Measurements from ENCODE around the gene TBPL1. TPM values are rescaled to one million over a fixed set of nuclear protein-coding genes. Genes with fewer than 3 reads are reported as not detected.

Gene TBPL1
- total and polyA plus RNA-seq, 9 of the 15 experiments (the other 6 are each of a cell fraction or from before 2014, with no cell fraction given) = 78.1 to 152 (median 107) TPM

- TF ChIP-seq, protein P1, sequence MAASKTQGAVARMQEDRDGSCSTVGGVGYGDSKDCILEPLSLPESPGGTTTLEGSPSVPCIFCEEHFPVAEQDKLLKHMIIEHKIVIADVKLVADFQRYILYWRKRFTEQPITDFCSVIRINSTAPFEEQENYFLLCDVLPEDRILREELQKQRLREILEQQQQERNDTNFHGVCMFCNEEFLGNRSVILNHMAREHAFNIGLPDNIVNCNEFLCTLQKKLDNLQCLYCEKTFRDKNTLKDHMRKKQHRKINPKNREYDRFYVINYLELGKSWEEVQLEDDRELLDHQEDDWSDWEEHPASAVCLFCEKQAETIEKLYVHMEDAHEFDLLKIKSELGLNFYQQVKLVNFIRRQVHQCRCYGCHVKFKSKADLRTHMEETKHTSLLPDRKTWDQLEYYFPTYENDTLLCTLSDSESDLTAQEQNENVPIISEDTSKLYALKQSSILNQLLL (CRISPR knock-in tag; IDR thresholded peaks at IDR 0.05; ENCODE audit: borderline replicate concordance) = no peak
- TF ChIP-seq, protein P2, sequence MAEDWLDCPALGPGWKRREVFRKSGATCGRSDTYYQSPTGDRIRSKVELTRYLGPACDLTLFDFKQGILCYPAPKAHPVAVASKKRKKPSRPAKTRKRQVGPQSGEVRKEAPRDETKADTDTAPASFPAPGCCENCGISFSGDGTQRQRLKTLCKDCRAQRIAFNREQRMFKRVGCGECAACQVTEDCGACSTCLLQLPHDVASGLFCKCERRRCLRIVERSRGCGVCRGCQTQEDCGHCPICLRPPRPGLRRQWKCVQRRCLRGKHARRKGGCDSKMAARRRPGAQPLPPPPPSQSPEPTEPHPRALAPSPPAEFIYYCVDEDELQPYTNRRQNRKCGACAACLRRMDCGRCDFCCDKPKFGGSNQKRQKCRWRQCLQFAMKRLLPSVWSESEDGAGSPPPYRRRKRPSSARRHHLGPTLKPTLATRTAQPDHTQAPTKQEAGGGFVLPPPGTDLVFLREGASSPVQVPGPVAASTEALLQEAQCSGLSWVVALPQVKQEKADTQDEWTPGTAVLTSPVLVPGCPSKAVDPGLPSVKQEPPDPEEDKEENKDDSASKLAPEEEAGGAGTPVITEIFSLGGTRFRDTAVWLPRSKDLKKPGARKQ (CRISPR knock-in tag; IDR thresholded peaks at IDR 0.05) = 0 out of 2 replicates have a peak, but pooled peaks have one; percentile 25
- TF ChIP-seq POLR2G (IDR thresholded peaks at IDR 0.05; ENCODE audit: low read depth, low read length) = no peak
- TF ChIP-seq ZNF212 (CRISPR knock-in tag; IDR thresholded peaks at IDR 0.05) = no peak
- TF ChIP-seq ZNF174 (CRISPR knock-in tag; IDR thresholded peaks at IDR 0.05) = no peak
- TF ChIP-seq, protein P3, sequence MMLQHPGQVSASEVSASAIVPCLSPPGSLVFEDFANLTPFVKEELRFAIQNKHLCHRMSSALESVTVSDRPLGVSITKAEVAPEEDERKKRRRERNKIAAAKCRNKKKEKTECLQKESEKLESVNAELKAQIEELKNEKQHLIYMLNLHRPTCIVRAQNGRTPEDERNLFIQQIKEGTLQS (IDR thresholded peaks at IDR 0.05) = peak; percentile 40; the same call in 1 of the 2 replicates
- TF ChIP-seq, protein P3 (CRISPR knock-in tag; conservative IDR thresholded peaks at IDR 0.05) = no peak
- peak; percentile 53; the same call in 1 of the 2 replicates for TF ChIP-seq TEAD4 (IDR thresholded peaks at IDR 0.05; ENCODE audit: low read length)
- no peak for TF ChIP-seq TEAD4 (CRISPR knock-in tag; IDR thresholded peaks at IDR 0.05; ENCODE audit: borderline replicate concordance)
- TF ChIP-seq ZNF12 (CRISPR knock-in tag; IDR thresholded peaks at IDR 0.05) = no peak
- TF ChIP-seq PRPF4 (IDR thresholded peaks at IDR 0.05; ENCODE audit: insufficient read depth, low read depth, low read length, poor library complexity, severe bottlenecking) = no peak
- TF ChIP-seq, protein P4, sequence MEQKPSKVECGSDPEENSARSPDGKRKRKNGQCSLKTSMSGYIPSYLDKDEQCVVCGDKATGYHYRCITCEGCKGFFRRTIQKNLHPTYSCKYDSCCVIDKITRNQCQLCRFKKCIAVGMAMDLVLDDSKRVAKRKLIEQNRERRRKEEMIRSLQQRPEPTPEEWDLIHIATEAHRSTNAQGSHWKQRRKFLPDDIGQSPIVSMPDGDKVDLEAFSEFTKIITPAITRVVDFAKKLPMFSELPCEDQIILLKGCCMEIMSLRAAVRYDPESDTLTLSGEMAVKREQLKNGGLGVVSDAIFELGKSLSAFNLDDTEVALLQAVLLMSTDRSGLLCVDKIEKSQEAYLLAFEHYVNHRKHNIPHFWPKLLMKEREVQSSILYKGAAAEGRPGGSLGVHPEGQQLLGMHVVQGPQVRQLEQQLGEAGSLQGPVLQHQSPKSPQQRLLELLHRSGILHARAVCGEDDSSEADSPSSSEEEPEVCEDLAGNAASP (IDR thresholded peaks at IDR 0.05) = no peak
- TF ChIP-seq LEF1 (IDR thresholded peaks at IDR 0.05) = 0 out of 2 replicates have a peak, but pooled peaks have one; percentile 17
- TF ChIP-seq DIDO1 (tag; IDR thresholded peaks at IDR 0.05; ENCODE audit: low read depth) = no peak
- TF ChIP-seq HDAC8 (tag; IDR thresholded peaks at IDR 0.05) = no peak
- peak in 1 of 2 experiments; percentile 82; a peak in 2 of 4 replicates for TF ChIP-seq RCOR1 (IDR thresholded peaks at IDR 0.05; ENCODE audit: borderline replicate concordance in 1 of 2, low read depth in 2 of 2, low read length in 2 of 2)
- no peak for TF ChIP-seq ZZZ3 (IDR thresholded peaks at IDR 0.05)
- no peak for TF ChIP-seq SRSF3 (IDR thresholded peaks at IDR 0.05; ENCODE audit: insufficient read depth, low read length)
- TF ChIP-seq DPF2 (IDR thresholded peaks at IDR 0.05) = peak; percentile 50; the same call in 1 of the 2 replicates
- TF ChIP-seq MYC (IDR thresholded peaks at IDR 0.05; ENCODE audit: low read depth, low read length) = no peak
- no peak for TF ChIP-seq MYC (CRISPR knock-in tag; IDR thresholded peaks at IDR 0.05; ENCODE audit: borderline replicate concordance, low read depth)
- no peak for TF ChIP-seq U2AF2 (optimal IDR thresholded peaks at IDR 0.05; ENCODE audit: low read depth, low read length)
These were observed 68.5 kb downstream of the TBPL1 start (continued) for GRCh38 chr6:134021396-134022122.

Measured in K562 (cell line).